Measurements from ENCODE around the gene UROS. TPM values are rescaled to one million over a fixed set of nuclear protein-coding genes. Genes with fewer than 3 reads are reported as not detected.

The UROS gene
- polyA plus RNA-seq, 1 donor from 2014 or later: 103 TPM

DNA sequence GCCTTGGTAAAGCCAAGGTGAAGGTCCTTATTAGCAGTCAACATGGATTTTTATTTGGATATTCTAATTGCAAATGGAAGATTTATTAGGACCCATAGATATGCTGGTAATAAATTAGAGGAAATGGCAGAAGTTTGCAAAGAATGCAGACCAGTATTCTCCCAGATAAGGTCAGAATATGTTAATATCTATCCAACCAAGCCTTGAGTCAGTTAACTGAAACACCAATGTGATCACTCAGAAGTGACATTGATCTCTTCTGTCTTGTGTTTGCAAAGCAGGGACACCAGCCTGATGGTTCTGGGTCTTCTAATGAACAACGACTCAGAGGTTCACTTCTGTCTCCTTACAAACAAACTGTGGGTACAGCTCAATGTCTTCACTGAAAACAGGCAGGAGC lies 21.5 kb downstream of the UROS start:
- H3K36me3 ChIP-seq (ENCODE audit: insufficient read depth, low read length): no peaks in the 10 kb centered on the region
- no peak overlapping the region for H3K4me2 ChIP-seq (ENCODE audit: low read length)
- no peaks in the 10 kb centered on the region for H3K9me3 ChIP-seq (ENCODE audit: low read length)
- H4K20me1 ChIP-seq (ENCODE audit: insufficient read depth): no peaks in the 10 kb centered on the region
- H3K27ac ChIP-seq (ENCODE audit: low read length): no peak overlapping the region
- no peak overlapping the region for H3K4me3 ChIP-seq (ENCODE audit: low read length)
- no peaks in the 10 kb centered on the region for H3K27me3 ChIP-seq (ENCODE audit: insufficient read depth, low read depth, low read length)
- H3K9ac ChIP-seq (ENCODE audit: low read length): no peak overlapping the region
- no peak overlapping the region for H2AFZ ChIP-seq (ENCODE audit: low read depth, low read length)
- TF ChIP-seq SMC3 (conservative IDR thresholded peaks at IDR 0.05; ENCODE audit: poor library complexity) (no peak), TAF1 (IDR thresholded peaks at IDR 0.05; ENCODE audit: low read depth) (no peak), EP300 (conservative IDR thresholded peaks at IDR 0.05; ENCODE audit: poor library complexity, severe bottlenecking) (no peak), REST (IDR thresholded peaks at IDR 0.05; ENCODE audit: borderline replicate concordance) (no peak), POLR2AphosphoS5 (IDR thresholded peaks at IDR 0.05) (no peak), EZH2 (IDR thresholded peaks at IDR 0.05; ENCODE audit: borderline replicate concordance, insufficient read depth, low read length, poor library complexity, severe bottlenecking) (no peak), MXI1 (conservative IDR thresholded peaks at IDR 0.05; ENCODE audit: poor library complexity, severe bottlenecking) (no peak), RAD21 (conservative IDR thresholded peaks at IDR 0.05) (no peak)
- TF ChIP-seq, protein P1, sequence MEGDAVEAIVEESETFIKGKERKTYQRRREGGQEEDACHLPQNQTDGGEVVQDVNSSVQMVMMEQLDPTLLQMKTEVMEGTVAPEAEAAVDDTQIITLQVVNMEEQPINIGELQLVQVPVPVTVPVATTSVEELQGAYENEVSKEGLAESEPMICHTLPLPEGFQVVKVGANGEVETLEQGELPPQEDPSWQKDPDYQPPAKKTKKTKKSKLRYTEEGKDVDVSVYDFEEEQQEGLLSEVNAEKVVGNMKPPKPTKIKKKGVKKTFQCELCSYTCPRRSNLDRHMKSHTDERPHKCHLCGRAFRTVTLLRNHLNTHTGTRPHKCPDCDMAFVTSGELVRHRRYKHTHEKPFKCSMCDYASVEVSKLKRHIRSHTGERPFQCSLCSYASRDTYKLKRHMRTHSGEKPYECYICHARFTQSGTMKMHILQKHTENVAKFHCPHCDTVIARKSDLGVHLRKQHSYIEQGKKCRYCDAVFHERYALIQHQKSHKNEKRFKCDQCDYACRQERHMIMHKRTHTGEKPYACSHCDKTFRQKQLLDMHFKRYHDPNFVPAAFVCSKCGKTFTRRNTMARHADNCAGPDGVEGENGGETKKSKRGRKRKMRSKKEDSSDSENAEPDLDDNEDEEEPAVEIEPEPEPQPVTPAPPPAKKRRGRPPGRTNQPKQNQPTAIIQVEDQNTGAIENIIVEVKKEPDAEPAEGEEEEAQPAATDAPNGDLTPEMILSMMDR (IDR thresholded peaks at IDR 0.05; ENCODE audit: poor library complexity, severe bottlenecking): no peak
- no peaks in the 10 kb centered on the region for H3F3A ChIP-seq (ENCODE audit: insufficient read depth, low read length, poor library complexity, severe bottlenecking)
- H3K9me2 ChIP-seq (ENCODE audit: insufficient read depth, low read length): no peaks in the 10 kb centered on the region
- H3K79me2 ChIP-seq (replicated peaks; ENCODE audit: insufficient read depth, low read length): no peaks in the 10 kb centered on the region

DNA sequence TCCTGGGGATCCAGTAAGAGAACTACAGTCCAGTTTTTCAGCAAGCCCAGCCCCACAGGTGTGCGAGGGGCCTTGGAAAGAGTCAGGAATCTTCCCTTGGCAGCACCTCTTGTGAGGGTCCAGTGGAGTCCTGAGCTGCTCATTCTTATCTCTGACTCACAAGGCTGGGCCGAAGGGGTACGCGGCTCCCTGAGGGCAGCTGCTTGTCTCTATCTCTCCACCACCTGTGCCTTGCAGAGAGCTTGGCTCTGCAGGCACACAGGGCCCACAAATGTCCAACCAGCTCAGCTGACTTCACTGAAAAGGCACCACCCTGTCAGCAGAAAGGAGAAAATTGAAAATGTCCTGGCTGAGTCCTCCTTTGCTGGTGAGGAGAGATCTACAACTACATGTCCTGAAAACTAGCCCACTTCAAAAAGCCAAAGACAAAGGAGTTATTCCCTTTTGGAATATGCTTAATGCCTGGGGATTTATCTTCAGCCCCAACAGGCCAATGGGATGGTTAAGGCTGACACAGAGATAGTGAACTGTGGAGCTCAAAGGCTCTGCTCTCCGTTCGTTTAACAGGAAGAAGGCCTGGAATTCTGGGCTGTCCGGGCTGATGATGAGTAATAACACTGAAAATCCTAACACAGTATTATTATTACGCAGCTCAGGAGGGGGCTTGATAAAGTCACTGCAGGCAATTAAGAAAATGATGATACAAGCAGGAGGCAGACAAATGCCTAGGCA lies 23.4 kb downstream of the UROS start:
- no peak overlapping the region for H2AFZ ChIP-seq (ENCODE audit: low read depth, low read length)

More for the DNA sequence above, 23.4 kb downstream of the UROS start:
- no peak overlapping the region for H3K9ac ChIP-seq (ENCODE audit: low read length)
- H3K27ac ChIP-seq (ENCODE audit: low read length): no peak overlapping the region
- no peaks in the 10 kb centered on the region for H3K79me2 ChIP-seq (replicated peaks; ENCODE audit: insufficient read depth, low read length)
- H3K36me3 ChIP-seq (ENCODE audit: insufficient read depth, low read length): no peaks in the 10 kb centered on the region
- TF ChIP-seq, protein P1 (IDR thresholded peaks at IDR 0.05; ENCODE audit: poor library complexity, severe bottlenecking): no peak
- TF ChIP-seq POLR2AphosphoS5 (IDR thresholded peaks at IDR 0.05): no peak
- TF ChIP-seq RAD21 (conservative IDR thresholded peaks at IDR 0.05): no peak
- no peak for TF ChIP-seq EZH2 (IDR thresholded peaks at IDR 0.05; ENCODE audit: borderline replicate concordance, insufficient read depth, low read length, poor library complexity, severe bottlenecking)
- TF ChIP-seq TAF1 (IDR thresholded peaks at IDR 0.05; ENCODE audit: low read depth): no peak
- TF ChIP-seq REST (IDR thresholded peaks at IDR 0.05; ENCODE audit: borderline replicate concordance): no peak
- TF ChIP-seq SMC3 (conservative IDR thresholded peaks at IDR 0.05; ENCODE audit: poor library complexity): no peak
- TF ChIP-seq EP300 (conservative IDR thresholded peaks at IDR 0.05; ENCODE audit: poor library complexity, severe bottlenecking): no peak
- H3F3A ChIP-seq (ENCODE audit: insufficient read depth, low read length, poor library complexity, severe bottlenecking): no peaks in the 10 kb centered on the region
- no peaks in the 10 kb centered on the region for H3K9me3 ChIP-seq (ENCODE audit: low read length)
- H3K4me2 ChIP-seq (ENCODE audit: low read length): no peak overlapping the region
- H3K4me3 ChIP-seq (ENCODE audit: low read length): no peak overlapping the region
- H3K27me3 ChIP-seq (ENCODE audit: insufficient read depth, low read depth, low read length): no peaks in the 10 kb centered on the region
- no peaks in the 10 kb centered on the region for H4K20me1 ChIP-seq (ENCODE audit: insufficient read depth)
- no peaks in the 10 kb centered on the region for H3K9me2 ChIP-seq (ENCODE audit: insufficient read depth, low read length)

Measured in neural cell (in vitro differentiated cells).